GM12801 (cell line): ENCODE results near the gene ADPRM.

ENCODE experiments used
- TF ChIP-seq, protein P1 (sequence below): IDR thresholded peaks from one replicate; pipeline ENCODE4 v1.5.1; 2011; ENCODE audit warnings: control low read depth; ENCODE audit not compliant: insufficient read length; ENCODE audit errors: extremely low read depth

The ADPRM gene, protein sequence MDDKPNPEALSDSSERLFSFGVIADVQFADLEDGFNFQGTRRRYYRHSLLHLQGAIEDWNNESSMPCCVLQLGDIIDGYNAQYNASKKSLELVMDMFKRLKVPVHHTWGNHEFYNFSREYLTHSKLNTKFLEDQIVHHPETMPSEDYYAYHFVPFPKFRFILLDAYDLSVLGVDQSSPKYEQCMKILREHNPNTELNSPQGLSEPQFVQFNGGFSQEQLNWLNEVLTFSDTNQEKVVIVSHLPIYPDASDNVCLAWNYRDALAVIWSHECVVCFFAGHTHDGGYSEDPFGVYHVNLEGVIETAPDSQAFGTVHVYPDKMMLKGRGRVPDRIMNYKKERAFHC

DNA sequence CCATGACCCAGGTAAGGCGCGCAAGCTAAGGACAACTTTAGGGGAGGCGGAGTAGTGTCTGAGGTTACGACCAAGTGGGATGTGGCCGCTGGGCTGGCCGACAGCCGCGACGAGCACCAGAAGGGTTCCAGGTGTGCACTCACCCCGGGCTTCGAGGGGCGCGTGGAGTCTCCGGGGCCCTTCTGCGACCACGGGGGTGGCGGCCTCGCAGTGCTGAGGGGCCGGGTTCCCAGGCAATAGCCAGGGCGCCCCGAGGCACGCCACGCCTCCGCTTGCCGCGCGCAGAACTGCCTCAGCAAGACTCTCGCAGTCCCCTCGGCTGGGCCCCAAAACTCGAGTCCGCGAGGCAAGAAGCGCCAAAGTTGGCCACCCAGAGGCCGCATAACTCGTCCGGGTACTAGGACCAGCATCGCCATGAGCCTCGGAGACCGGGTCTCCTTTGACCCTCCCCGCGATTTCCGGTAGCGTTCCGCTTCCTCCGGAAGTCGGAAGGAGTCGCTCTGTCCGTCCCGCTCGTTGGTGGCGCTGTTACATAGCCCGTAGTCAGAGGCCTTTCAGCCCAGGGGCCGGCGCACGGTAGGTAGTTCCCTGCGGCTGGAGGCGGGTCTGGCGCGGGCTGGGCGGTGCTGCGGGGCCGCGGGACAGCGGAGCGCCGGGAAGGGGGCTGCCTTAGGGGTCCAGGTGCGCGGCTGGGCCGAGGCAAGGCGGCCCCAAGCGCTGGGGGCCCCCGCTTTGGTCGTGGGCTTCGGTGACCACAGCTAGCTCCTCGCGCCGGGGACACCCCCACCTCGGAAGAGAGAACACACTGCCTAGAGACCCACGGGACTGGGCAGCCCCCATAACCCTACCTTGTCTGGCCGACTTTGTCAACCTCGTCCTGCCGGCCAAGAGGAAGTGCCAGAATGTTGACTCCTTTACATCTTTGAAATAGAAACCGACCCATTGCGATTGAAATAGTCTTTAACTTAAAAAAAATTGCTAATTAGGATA is at the start of gene ADPRM, which contains the start of gene SCO1:
ADPRM (plus strand) TSS at position 503 of the 990 bp plus-strand sequence. CDS start 7,333 bp downstream, outside the sequence.
SCO1 (minus strand) TSS at position 442 of the 990 bp plus-strand sequence; CDS start at position 416, 26 bp downstream.
- TF ChIP-seq, protein P1, sequence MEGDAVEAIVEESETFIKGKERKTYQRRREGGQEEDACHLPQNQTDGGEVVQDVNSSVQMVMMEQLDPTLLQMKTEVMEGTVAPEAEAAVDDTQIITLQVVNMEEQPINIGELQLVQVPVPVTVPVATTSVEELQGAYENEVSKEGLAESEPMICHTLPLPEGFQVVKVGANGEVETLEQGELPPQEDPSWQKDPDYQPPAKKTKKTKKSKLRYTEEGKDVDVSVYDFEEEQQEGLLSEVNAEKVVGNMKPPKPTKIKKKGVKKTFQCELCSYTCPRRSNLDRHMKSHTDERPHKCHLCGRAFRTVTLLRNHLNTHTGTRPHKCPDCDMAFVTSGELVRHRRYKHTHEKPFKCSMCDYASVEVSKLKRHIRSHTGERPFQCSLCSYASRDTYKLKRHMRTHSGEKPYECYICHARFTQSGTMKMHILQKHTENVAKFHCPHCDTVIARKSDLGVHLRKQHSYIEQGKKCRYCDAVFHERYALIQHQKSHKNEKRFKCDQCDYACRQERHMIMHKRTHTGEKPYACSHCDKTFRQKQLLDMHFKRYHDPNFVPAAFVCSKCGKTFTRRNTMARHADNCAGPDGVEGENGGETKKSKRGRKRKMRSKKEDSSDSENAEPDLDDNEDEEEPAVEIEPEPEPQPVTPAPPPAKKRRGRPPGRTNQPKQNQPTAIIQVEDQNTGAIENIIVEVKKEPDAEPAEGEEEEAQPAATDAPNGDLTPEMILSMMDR, result no peak

DNA sequence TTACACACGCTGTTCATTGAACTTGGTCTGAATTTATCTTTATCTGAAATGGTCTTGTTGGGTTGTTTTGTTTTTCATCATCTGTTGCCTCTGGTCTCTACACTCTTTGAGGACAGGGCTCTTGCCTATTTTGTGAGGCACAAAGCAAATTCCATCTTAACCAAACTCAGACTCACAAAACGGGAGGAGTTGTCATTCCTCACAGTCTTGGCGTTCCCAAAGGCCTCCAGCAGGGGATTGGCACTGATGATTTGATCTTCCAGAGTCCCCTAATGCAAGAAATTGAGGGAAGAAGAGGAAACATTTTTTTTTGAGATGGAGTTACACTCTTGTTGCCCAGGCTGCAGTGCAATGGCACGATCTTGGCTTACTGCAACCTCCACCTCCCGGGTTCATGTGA is 49.0 kb upstream of the ADPRM start:
- TF ChIP-seq, protein P1, result no peak

DNA sequence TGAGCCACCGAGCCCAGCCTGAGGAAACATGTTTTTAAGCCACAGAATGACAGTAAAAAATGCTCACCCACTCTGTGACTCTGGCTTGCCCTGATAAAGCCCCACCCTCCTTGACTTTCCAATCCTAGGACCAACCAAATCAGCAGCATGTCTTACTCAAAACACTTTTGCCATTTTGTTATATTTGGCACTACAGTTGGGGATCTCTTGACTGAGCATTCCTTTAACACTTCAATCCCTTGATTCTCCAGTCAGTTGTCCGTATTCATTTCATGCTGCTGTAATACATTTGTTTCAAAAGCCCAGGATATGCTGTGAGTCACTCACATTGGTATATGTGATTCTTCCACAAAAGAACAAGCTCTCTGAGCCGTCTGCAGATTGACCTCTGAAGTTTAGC is 48.4 kb upstream of the ADPRM start:
- TF ChIP-seq, protein P1, result no peak

DNA sequence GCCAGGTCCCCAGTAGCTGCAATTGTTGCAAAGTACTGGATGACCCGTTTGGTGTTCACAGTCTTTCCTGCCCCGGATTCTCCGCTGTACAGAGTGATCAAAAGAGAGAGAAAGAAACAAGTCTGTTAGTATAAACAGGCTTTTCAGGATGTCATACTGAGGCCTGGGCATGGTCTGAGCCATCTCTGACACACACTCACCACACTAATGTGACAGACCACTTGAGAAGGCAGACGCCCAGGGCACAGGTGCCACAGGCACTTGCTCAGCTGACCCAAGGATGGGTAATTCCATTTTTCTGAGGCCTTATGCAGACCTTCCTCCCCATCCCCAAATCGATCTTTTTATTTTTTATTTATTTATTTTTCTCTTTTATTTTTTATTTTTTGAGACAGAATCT is 47.8 kb upstream of the ADPRM start:
- TF ChIP-seq, protein P1, result no peak

DNA sequence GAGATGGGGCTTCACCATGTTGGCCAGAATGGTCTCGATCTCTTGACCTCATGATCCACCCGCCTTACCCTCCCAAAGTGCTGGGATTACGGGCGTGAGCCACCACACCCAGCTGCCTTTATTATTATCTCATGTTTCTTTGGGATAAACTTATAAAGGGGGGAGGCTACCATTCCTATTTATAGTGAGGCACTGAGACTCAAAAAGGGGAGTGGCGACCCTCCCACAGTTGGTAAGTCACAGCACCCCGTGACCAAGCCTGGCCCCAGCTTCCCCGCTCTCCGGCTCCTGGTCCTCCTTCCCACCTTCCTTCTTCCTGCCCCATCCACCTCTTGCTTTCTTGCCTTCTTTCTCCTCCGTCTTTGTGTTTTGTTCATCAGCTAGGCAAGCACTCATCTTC is 45.5 kb upstream of the ADPRM start:
- TF ChIP-seq, protein P1, result no peak

DNA sequence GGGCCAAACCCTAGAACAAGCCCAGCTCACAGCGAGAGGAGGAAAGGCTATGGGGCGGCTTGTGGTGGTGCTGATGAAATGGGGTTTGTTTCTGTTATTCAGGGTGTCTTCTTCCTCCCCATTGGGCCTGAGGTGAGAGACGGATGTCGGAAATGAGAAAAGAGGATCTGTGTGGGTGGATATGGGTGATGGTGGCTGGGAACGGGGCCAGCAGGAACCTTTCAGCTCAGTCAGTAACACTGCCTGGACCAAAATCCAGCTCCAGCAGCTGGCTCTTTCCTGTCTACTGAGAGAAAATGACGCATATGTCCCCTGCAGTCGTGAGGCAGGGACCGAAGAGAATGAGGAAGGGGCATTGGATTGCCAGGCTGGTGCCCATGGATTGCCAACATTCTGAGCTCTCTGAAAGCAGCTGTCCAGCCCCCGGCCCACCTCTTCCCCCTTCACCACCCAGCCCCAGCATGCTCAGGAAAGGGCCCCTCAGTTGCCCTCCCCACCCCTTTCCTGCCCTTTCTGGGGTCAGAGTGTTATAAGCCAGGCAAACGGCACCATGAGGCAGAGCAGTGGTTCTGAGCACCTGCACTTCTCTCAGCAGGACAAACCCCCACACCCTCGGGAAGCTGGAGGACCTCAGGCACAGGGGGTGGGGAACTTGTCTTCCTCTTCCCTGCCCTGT is 44.3 kb upstream of the ADPRM start:
- TF ChIP-seq, protein P1, result no peak

DNA sequence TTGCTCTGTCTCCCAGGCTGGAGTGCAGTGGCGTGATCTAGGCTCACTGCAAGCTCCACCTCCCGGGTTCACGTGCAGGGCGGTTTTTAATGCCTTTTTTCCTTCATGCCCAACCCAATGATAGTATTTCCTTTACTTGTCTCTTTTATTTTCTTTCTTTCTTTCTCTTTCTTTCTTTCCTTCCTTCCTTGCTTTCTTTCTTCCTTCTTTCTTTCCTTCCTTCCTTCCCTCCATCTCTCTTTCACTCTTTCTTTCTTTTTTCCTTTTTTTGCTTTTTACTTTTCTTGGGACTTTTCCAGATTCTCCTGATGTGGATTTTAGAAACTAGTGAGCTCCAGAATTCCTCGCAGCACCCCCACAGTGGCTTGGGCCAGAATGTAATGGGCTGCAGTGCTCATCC is 43.4 kb upstream of the ADPRM start:
- TF ChIP-seq, protein P1, result no peak
